Dermis blood vessel endothelial cell (primary cell): ENCODE data around the gene PTPN11. TPM values are rescaled to one million over a fixed set of nuclear protein-coding genes. Genes with fewer than 3 reads are reported as not detected.

Experiments
- DNase-seq: peaks from one replicate; pipeline ENCODE4 v3.0.0; 2010
- total RNA-seq: library from RNA; depleted of rRNA; stranded (reverse); fragments of >200 nt; gene quantifications from 2 replicates; pipeline ENCODE4 v1.2.3, GENCODE V29; 2014

Gene PTPN11
- total RNA-seq, 1 donor from 2014 or later, result 90.9 TPM

- no peak for DNase-seq
Measured at GRCh38 chr12:112555621-112556233, 137.0 kb downstream of the PTPN11 start.

GRCh38 chr12:112557951-112558630 is 139.3 kb downstream of the PTPN11 start:
- no peak for DNase-seq

Other genes with a start within 250 kb of the PTPN11 start
- 23.1 and 26.7 TPM in 2 replicates for gene HECTD4, start 36.5 kb upstream of the PTPN11 start, total RNA-seq
- 1,017 and 1,050 TPM in 2 replicates for gene RPL6, start 9.3 kb upstream of the PTPN11 start, total RNA-seq